Activated CD8-positive, alpha-beta memory T cell treated with anti-CD3 and anti-CD28 coated beads, Interleukin-2, amount 50 U/mL, for 1 hour (primary cell): ENCODE results near the gene LRRFIP1.
"Not testable (repeated sequence)": the region's sequence is repeated elsewhere in the genome, so short reads cannot be mapped to it uniquely, and the experiment has no call there.

Experiments
- DNase-seq: peaks from one replicate; pipeline ENCODE4 v3.0.0-alpha.2; 2020; ENCODE audit errors: extremely low read depth

Gene LRRFIP1

GRCh38 chr2:237596520-237597195, 30.7 kb upstream of the LRRFIP1 start:
- no peak for DNase-seq

- no peak for DNase-seq
Observed at GRCh38 chr2:237597196-237598145, 29.9 kb upstream of the LRRFIP1 start.

GRCh38 chr2:237598468-237599208, 28.7 kb upstream of the LRRFIP1 start:
- DNase-seq: no peak

GRCh38 chr2:237599465-237600110, 27.8 kb upstream of the LRRFIP1 start:
- DNase-seq: no peak

GRCh38 chr2:237600205-237600846, 27.1 kb upstream of the LRRFIP1 start:
- no peak for DNase-seq

GRCh38 chr2:237601453-237602116, 25.8 kb upstream of the LRRFIP1 start:
- DNase-seq: no peak

- no peak for DNase-seq
Observed at GRCh38 chr2:237602409-237602808, 25.0 kb upstream of the LRRFIP1 start.

GRCh38 chr2:237603049-237603717, 24.2 kb upstream of the LRRFIP1 start:
- DNase-seq: no peak

GRCh38 chr2:237603718-237604362, 23.5 kb upstream of the LRRFIP1 start:
- DNase-seq: peak; percentile 36

GRCh38 chr2:237604391-237604790, 23.0 kb upstream of the LRRFIP1 start:
- no peak for DNase-seq

GRCh38 chr2:237604960-237605359, 22.4 kb upstream of the LRRFIP1 start:
- DNase-seq: no peak

- DNase-seq: not testable (repeated sequence)
Observed at GRCh38 chr2:237606522-237606921, 20.9 kb upstream of the LRRFIP1 start.

- DNase-seq: no peak
Observed at GRCh38 chr2:237612527-237613357, 14.6 kb upstream of the LRRFIP1 start.

GRCh38 chr2:237613679-237614078, 13.7 kb upstream of the LRRFIP1 start:
- no peak for DNase-seq

GRCh38 chr2:237614151-237614720, 13.2 kb upstream of the LRRFIP1 start:
- DNase-seq: no peak

- no peak for DNase-seq
Observed at GRCh38 chr2:237615631-237616249, 11.6 kb upstream of the LRRFIP1 start.

- DNase-seq: no peak
Observed at GRCh38 chr2:237616373-237616733, 11.0 kb upstream of the LRRFIP1 start.
